OCI-LY1 (cell line): ENCODE data around the gene THAP12.

Experiments used
- H2AFZ ChIP-seq: fragments of 200-600 bp; sonication (generic), shearing (Covaris generic); 2 replicates; pipeline ENCODE4 v1.6.0; 2014; ENCODE audit warnings: antibody characterized with exemption, mild to moderate bottlenecking, low read length
- H3F3A ChIP-seq: fragments of 200-600 bp; sonication (generic), shearing (Covaris generic); 2 replicates; pipeline ENCODE4 v1.6.0; 2014; ENCODE audit warnings: mild to moderate bottlenecking, antibody characterized with exemption, low read length, moderate library complexity; ENCODE audit not compliant: insufficient read depth
- H3K27ac ChIP-seq: fragments of 200-600 bp; sonication (generic); 2 replicates; pipeline ENCODE4 v1.5.1; 2014; ENCODE audit warnings: low read length, mixed run types, mild to moderate bottlenecking, low read depth; ENCODE audit not compliant: poor library complexity, severe bottlenecking
- H3K27me3 ChIP-seq: fragments of 200-600 bp; sonication (generic); 2 replicates; pipeline ENCODE4 v1.6.0; 2014; ENCODE audit warnings: antibody characterized with exemption, mild to moderate bottlenecking, low read length, moderate library complexity; ENCODE audit not compliant: insufficient read depth
- H3K36me3 ChIP-seq: fragments of 200-600 bp; sonication (generic); 2 replicates; pipeline ENCODE4 v1.6.1; 2014; ENCODE audit warnings: mild to moderate bottlenecking, antibody characterized with exemption, low read length, moderate library complexity, mixed read lengths; ENCODE audit not compliant: insufficient read depth
- H3K4me1 ChIP-seq: fragments of 200-600 bp; sonication (generic); 2 replicates; pipeline ENCODE4 v1.5.1; 2014; ENCODE audit warnings: mild to moderate bottlenecking, low read length, moderate library complexity; ENCODE audit not compliant: insufficient read depth, severe bottlenecking
- H3K4me2 ChIP-seq: fragments of 200-600 bp; sonication (generic), shearing (Covaris generic); 2 replicates; pipeline ENCODE4 v1.6.1; 2014; ENCODE audit warnings: low read length
- H3K4me3 ChIP-seq: fragments of 200-600 bp; sonication (generic); 2 replicates; pipeline ENCODE4 v1.5.1; 2014; ENCODE audit warnings: low read length, low read depth, mild to moderate bottlenecking, mixed read lengths; ENCODE audit not compliant: poor library complexity, severe bottlenecking
- H3K79me2 ChIP-seq: fragments of 200-600 bp; shearing (Covaris generic); 2 replicates; pipeline ENCODE4 v1.6.1; 2016; ENCODE audit warnings: mixed run types, low read length, mixed read lengths; ENCODE audit not compliant: insufficient read depth
- H3K9ac ChIP-seq: fragments of 200-600 bp; sonication (generic), shearing (Covaris generic); 2 replicates; pipeline ENCODE4 v1.6.1; 2014; ENCODE audit warnings: mild to moderate bottlenecking, low read length, mixed read lengths
- H3K9me2 ChIP-seq: fragments of 200-600 bp; sonication (generic), shearing (Covaris generic); 2 replicates; pipeline ENCODE4 v1.6.1; 2014; ENCODE audit warnings: low read depth, mild to moderate bottlenecking, low read length, mixed read lengths
- H3K9me3 ChIP-seq: fragments of 200-600 bp; shearing (Covaris generic); 2 replicates; pipeline ENCODE4 v1.6.1; 2014; ENCODE audit warnings: low read length, mixed read lengths
- H4K20me1 ChIP-seq: fragments of 200-600 bp; sonication (generic), shearing (Covaris generic); 2 replicates; pipeline ENCODE4 v1.6.0; 2016; ENCODE audit warnings: mild to moderate bottlenecking, low read length; ENCODE audit not compliant: insufficient read depth
- CTCF ChIP-seq: fragments of 200-600 bp; sonication (generic), shearing (Covaris generic); IDR thresholded peaks from 2 replicates; pipeline ENCODE4 v1.5.1; 2017; ENCODE audit warnings: mild to moderate bottlenecking, antibody characterized with exemption, low read length, moderate library complexity, mixed read lengths
- EZH2 ChIP-seq: fragments of 200-600 bp; sonication (generic), shearing (Covaris generic); IDR thresholded peaks from 2 replicates; pipeline ENCODE4 v1.8.0; 2017; ENCODE audit warnings: borderline replicate concordance, mixed run types, mild to moderate bottlenecking, antibody characterized with exemption, low read length, moderate library complexity, mixed read lengths

Gene THAP12

GRCh38 chr11:76391021-76391420 is 10.1 kb upstream of the THAP12 start:
- Histone ChIP-seq H3K27ac (no peak overlapping the region), H3K27me3 (no peaks in the 10 kb centered on the region), H3F3A (no peaks in the 10 kb centered on the region), H3K36me3 (no peaks in the 10 kb centered on the region), H3K9ac (no peak overlapping the region), H3K4me2 (no peak overlapping the region), H3K4me3 (no peak overlapping the region), H4K20me1 (no peaks in the 10 kb centered on the region), H3K9me2 (no peaks in the 10 kb centered on the region), H3K9me3 (no peaks in the 10 kb centered on the region), H3K4me1 (no peaks in the 10 kb centered on the region), H3K79me2 (no peaks in the 10 kb centered on the region), H2AFZ (no peak overlapping the region)
- no peak for TF ChIP-seq EZH2
- TF ChIP-seq CTCF: no peak

GRCh38 chr11:76388408-76388807 is 7.5 kb upstream of the THAP12 start:
- no peaks in the 10 kb centered on the region for H4K20me1 ChIP-seq
- no peaks in the 10 kb centered on the region for H3K79me2 ChIP-seq
- no peaks in the 10 kb centered on the region; the same call in 1 of the 2 replicates for H3K36me3 ChIP-seq
- no peaks in the 10 kb centered on the region for H3K27me3 ChIP-seq
- H3K4me2 ChIP-seq: no peak overlapping the region
- no peak overlapping the region for H3K4me3 ChIP-seq
- H3K27ac ChIP-seq: no peak overlapping the region
- no peaks in the 10 kb centered on the region for H3K9me2 ChIP-seq
- no peaks in the 10 kb centered on the region for H3F3A ChIP-seq
- no peaks in the 10 kb centered on the region for H3K9me3 ChIP-seq
- no peak for TF ChIP-seq CTCF
- TF ChIP-seq EZH2: no peak
- H2AFZ ChIP-seq: no peak overlapping the region
- no peaks in the 10 kb centered on the region for H3K4me1 ChIP-seq
- no peak overlapping the region for H3K9ac ChIP-seq

GRCh38 chr11:76385903-76386302 is 5.0 kb upstream of the THAP12 start:
- TF ChIP-seq EZH2 (no peak), CTCF (no peak)
- no peaks in the 10 kb centered on the region for H3K79me2 ChIP-seq
- H3F3A ChIP-seq: no peaks in the 10 kb centered on the region

More at GRCh38 chr11:76385903-76386302, 5.0 kb upstream of the THAP12 start:
- Histone ChIP-seq H2AFZ (no peak overlapping the region), H3K4me3 (no peak overlapping the region), H3K9me3 (no peaks in the 10 kb centered on the region), H3K4me2 (no peak overlapping the region), H3K36me3 (no peaks in the 10 kb centered on the region; the same call in 1 of the 2 replicates), H4K20me1 (no peaks in the 10 kb centered on the region), H3K4me1 (peaks cover 18% of the 10 kb centered on the region), H3K27me3 (no peaks in the 10 kb centered on the region), H3K9me2 (no peaks in the 10 kb centered on the region), H3K9ac (no peak overlapping the region), H3K27ac (no peak overlapping the region)
